ENCODE measurements around the gene CAP2. TPM values are rescaled to one million over a fixed set of nuclear protein-coding genes. Genes with fewer than 3 reads are reported as not detected.

Gene CAP2
- total and polyA plus RNA-seq, 9 of the 15 experiments (the other 6 are each of a cell fraction or from before 2014, with no cell fraction given) = not detected

- TF ChIP-seq CTCF (IDR thresholded peaks at IDR 0.05 in 2 of 3, conservative IDR thresholded peaks at IDR 0.05 in 1 of 3; ENCODE audit: insufficient read depth in 2 of 3, low read depth in 1 of 3, low read length in 3 of 3) (peak; percentile 8 to 49 (median 20); a peak in 2 of 6 replicates), REST (IDR thresholded peaks at IDR 0.05; ENCODE audit: borderline replicate concordance) (peak; percentile 50; the same call in 1 of the 2 replicates), REST (CRISPR knock-in tag; IDR thresholded peaks at IDR 0.05; ENCODE audit: low read depth) (no peak)
Measured at GRCh38 chr6:17589406-17590096, 196.2 kb downstream of the CAP2 start (continued).
